Suprapubic skin (tissue), 4 donors: ENCODE results near the gene UCN2. TPM values are rescaled to one million over a fixed set of nuclear protein-coding genes. Genes with fewer than 3 reads are reported as not detected.

Experiments
- DNase-seq, 2 donors: peaks; one replicate each; pipeline ENCODE4 v3.0.0-alpha.2; 2019; ENCODE audit warnings: low spot score in 2 of 2
- H3K27ac ChIP-seq: fragments of 200-600 bp; sonication (generic); one replicate; pipeline ENCODE4 v1.5.1; 2019
- H3K27me3 ChIP-seq: fragments of 200-600 bp; sonication (generic); one replicate; pipeline ENCODE4 v1.5.1; 2019
- H3K36me3 ChIP-seq: fragments of 200-600 bp; sonication (generic); one replicate; pipeline ENCODE4 v1.5.1; 2019
- H3K4me1 ChIP-seq: fragments of 200-600 bp; sonication (generic); one replicate; pipeline ENCODE4 v1.5.1; 2019
- H3K4me3 ChIP-seq: fragments of 200-600 bp; sonication (generic); one replicate; pipeline ENCODE4 v1.5.1; 2019; ENCODE audit warnings: mild to moderate bottlenecking
- H3K9me3 ChIP-seq: fragments of 200-600 bp; sonication (generic); one replicate; pipeline ENCODE4 v1.5.1; 2019
- EP300 ChIP-seq: sonication (generic); formaldehyde crosslinking; IDR thresholded peaks from one replicate; pipeline ENCODE4 v1.6.1; 2017; ENCODE audit warnings: antibody characterized with exemption
- POLR2A ChIP-seq, 2 donors: fragments of 450-650 bp; IDR thresholded peaks; one replicate each; pipeline ENCODE4 v1.6.1; 2017; ENCODE audit warnings: antibody characterized with exemption in 2 of 2, mild to moderate bottlenecking in 2 of 2, moderate library complexity in 2 of 2
- POLR2AphosphoS5 ChIP-seq, 3 donors: sonication (generic); formaldehyde crosslinking; IDR thresholded peaks; one replicate each; pipeline ENCODE4 v1.6.1; 2017; ENCODE audit warnings: antibody characterized with exemption in 3 of 3
- WGBS: methylation state at CpG from one replicate; pipeline ENCODE4 v1.1.5; 2018; 5-methylcytosine and 5-hydroxymethylcytosine counted together
- total RNA-seq, 4 donors: library from RNA; depleted of rRNA; stranded (reverse); fragments of >200 nt; gene quantifications; one replicate each; pipeline ENCODE4 v1.1.0, GENCODE V29; 2016
- TF ChIP-seq, protein P1 (sequence below), 2 donors: fragments of 200-600 bp in 1 of 2; fragments of 450-650 bp in 1 of 2; sonication (generic) in 1 of 2; IDR thresholded peaks; one replicate each; pipeline ENCODE4 v1.5.1; 2016 to 2019; ENCODE audit warnings: antibody characterized with exemption in 2 of 2, mild to moderate bottlenecking in 1 of 2, moderate library complexity in 1 of 2

UCN2 gene
- total RNA-seq, 4 donors from 2014 or later = 10.1 to 23.7 (median 18.0) TPM

DNA sequence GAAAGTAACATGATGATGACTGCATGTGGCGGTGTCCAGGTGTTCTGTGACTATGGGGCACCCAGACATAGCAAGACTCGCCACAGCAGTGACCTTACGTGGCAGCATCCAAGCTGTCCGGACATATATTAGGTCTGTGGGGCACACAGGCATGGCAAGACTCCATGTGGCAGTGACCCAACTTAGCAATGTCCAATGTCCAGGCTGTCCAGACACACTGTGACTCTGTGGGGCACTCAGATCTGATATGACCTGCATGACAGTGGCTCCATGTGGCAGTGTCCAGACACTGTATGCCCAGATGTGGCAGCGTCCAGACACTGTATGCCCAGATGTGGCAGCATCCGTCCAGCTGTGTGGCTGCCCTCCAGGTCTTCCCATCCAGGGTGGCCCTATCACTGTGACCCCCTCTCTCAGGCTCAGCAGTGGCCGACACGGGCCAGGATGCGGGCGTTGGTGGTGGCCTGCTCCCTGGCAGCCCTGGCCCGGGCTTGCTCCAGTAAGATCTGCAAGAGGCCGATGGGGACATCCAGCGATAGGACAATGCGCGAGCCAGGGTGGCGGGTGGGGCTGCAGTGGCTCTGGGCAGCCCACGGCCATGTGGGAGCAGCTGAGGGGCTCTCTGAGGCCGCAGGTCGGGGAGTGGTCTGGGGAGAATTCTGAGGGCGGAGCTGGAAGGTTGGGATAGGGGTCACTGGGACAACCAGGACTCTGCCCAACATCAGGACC lies 1.1 kb downstream of the UCN2 start:
- H3K27ac ChIP-seq = no peak overlapping the region
- TF ChIP-seq POLR2A (IDR thresholded peaks at IDR 0.05) (no peak), POLR2AphosphoS5 (IDR thresholded peaks at IDR 0.05) (no peak), EP300 (no peak)
- TF ChIP-seq, protein P1, sequence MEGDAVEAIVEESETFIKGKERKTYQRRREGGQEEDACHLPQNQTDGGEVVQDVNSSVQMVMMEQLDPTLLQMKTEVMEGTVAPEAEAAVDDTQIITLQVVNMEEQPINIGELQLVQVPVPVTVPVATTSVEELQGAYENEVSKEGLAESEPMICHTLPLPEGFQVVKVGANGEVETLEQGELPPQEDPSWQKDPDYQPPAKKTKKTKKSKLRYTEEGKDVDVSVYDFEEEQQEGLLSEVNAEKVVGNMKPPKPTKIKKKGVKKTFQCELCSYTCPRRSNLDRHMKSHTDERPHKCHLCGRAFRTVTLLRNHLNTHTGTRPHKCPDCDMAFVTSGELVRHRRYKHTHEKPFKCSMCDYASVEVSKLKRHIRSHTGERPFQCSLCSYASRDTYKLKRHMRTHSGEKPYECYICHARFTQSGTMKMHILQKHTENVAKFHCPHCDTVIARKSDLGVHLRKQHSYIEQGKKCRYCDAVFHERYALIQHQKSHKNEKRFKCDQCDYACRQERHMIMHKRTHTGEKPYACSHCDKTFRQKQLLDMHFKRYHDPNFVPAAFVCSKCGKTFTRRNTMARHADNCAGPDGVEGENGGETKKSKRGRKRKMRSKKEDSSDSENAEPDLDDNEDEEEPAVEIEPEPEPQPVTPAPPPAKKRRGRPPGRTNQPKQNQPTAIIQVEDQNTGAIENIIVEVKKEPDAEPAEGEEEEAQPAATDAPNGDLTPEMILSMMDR (IDR thresholded peaks at IDR 0.05) = no peak
- peaks cover 7% of the 10 kb centered on the region for H3K36me3 ChIP-seq
- no peak overlapping the region for H3K4me3 ChIP-seq
- peaks cover 53% of the 10 kb centered on the region for H3K4me1 ChIP-seq
- DNase-seq = no peak
- 100% methylated on average over 1 of the region's 20 CpGs for WGBS
- H3K27me3 ChIP-seq = no peaks in the 10 kb centered on the region
- no peaks in the 10 kb centered on the region for H3K9me3 ChIP-seq

DNA sequence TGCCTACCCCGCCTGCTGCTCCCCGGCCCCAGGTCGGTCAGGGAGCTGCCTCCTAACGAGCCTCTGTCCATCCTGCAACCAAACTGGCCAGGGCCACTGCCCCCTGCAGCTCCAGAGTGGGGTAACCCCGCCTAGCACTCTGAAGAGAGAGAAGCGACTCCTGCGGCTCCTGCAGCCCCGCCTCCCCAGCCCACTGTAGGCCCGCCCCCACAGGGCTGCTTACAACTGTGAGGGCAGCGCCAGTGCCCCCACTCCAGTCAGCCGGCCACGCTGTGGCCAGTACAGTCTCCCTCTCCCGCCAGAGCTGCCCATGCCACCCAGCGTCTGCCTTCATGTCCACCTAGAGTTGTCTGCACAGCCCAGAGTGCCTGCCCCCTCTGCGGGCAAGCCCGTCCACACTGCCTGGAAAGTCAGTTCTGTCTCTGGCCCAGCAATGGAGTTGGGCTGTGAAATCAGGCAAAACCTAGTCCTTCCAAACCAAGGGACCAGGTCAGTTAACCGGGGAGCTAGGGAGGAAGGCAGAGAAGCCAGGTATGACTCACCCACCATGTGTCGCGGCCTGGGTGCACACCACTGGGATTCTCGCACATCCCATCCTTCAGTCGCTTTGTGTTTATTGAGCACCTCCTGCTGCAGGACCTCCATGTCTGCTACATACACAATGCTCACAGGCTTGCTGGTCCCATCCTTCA lies 2.4 kb downstream of the UCN2 start:
- WGBS = 54% methylated on average over 18 of the region's 21 CpGs
- TF ChIP-seq POLR2AphosphoS5 (IDR thresholded peaks at IDR 0.05) = no peak
- TF ChIP-seq, protein P1 (IDR thresholded peaks at IDR 0.05) = peak in 1 of 2 donors; percentile 21
- DNase-seq = no peak
- Histone ChIP-seq H3K4me1 (peaks cover 59% of the 10 kb centered on the region), H3K9me3 (no peaks in the 10 kb centered on the region), H3K27ac (no peak overlapping the region), H3K4me3 (no peak overlapping the region), H3K36me3 (peaks cover 3% of the 10 kb centered on the region), H3K27me3 (no peaks in the 10 kb centered on the region)

DNA sequence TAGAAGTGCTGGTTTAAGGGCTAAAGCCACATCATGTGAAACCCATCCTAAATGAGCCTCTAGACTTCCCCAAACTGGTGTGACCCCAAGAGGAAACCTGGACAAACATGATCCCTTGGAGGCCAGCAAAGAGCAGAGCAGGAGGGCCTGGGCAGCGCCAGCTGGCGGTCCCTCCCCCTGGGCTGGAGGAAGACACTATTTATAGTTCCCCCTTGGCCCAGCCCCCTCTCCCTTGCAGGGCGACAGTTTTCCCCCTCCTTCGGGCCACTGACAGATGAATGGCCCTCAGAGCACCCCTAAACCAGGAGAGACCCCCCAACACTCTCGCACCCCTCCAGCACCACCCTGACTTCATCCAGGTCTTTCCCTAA lies 2.9 kb downstream of the UCN2 start:
- no peaks in the 10 kb centered on the region for H3K9me3 ChIP-seq
- H3K4me3 ChIP-seq = no peak overlapping the region
- H3K27ac ChIP-seq = no peak overlapping the region
- peaks cover 3% of the 10 kb centered on the region for H3K36me3 ChIP-seq
- H3K4me1 ChIP-seq = peaks cover 59% of the 10 kb centered on the region
- TF ChIP-seq EP300 = no peak
- TF ChIP-seq, protein P1 (IDR thresholded peaks at IDR 0.05) = no peak
- no peak for TF ChIP-seq POLR2AphosphoS5 (IDR thresholded peaks at IDR 0.05)
- TF ChIP-seq POLR2A (IDR thresholded peaks at IDR 0.05) = no peak
- WGBS = 38% methylated on average over 5 of the region's 5 CpGs
- no peak for DNase-seq
- H3K27me3 ChIP-seq = no peaks in the 10 kb centered on the region

DNA sequence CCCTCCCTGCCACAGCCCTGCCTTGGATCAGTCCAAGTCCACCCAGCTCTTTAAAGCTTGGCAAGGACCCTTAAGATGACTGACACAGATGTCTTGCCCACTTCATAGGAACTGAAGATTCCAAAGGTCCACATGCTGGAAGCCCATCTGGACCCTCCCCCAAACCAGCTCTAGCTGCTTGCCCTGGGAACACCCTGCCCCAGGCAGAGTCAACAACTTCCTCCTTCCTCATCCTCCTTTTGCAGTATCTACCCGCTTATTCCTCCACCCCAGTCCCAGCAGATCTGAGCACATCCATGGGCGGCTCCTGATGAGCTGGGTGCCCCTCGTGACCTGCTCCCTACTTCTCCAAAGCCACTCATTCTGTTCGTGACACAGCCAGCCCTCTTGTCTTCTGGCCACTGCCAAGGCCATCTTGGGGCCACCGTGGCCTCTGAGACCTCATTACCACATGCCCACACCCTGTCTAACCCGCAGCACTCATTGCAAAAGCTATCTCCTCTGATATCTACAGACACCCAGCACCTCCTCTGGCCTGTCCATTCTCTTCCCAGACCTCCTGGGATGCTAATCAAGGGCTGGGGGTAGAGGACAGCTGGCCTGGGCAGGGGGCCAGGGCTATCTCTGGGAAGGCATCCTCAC lies 5.0 kb downstream of the UCN2 start:
- Histone ChIP-seq H3K4me1 (peaks cover 53% of the 10 kb centered on the region), H3K9me3 (no peaks in the 10 kb centered on the region), H3K27me3 (no peaks in the 10 kb centered on the region), H3K4me3 (no peak overlapping the region), H3K36me3 (peaks cover 3% of the 10 kb centered on the region), H3K27ac (peak overlapping the region; percentile 1)
- no peak for DNase-seq
- TF ChIP-seq, protein P1 (IDR thresholded peaks at IDR 0.05) = no peak
- TF ChIP-seq POLR2AphosphoS5 (IDR thresholded peaks at IDR 0.05) (no peak), POLR2A (IDR thresholded peaks at IDR 0.05) (no peak), EP300 (no peak)
- 47% methylated on average over 6 of the region's 6 CpGs for WGBS
